C4-2B (cell line): Measurements from ENCODE around the gene AK4.

ENCODE experiments used
- ZFX ChIP-seq: fragments of 450-650 bp; IDR thresholded peaks from 2 replicates; pipeline ENCODE4 v1.6.1; 2017
- TF ChIP-seq, protein P1 (sequence below): fragments of 450-650 bp; conservative IDR thresholded peaks from 2 replicates; pipeline ENCODE4 v1.5.1; 2017; ENCODE audit warnings: mild to moderate bottlenecking

DNA sequence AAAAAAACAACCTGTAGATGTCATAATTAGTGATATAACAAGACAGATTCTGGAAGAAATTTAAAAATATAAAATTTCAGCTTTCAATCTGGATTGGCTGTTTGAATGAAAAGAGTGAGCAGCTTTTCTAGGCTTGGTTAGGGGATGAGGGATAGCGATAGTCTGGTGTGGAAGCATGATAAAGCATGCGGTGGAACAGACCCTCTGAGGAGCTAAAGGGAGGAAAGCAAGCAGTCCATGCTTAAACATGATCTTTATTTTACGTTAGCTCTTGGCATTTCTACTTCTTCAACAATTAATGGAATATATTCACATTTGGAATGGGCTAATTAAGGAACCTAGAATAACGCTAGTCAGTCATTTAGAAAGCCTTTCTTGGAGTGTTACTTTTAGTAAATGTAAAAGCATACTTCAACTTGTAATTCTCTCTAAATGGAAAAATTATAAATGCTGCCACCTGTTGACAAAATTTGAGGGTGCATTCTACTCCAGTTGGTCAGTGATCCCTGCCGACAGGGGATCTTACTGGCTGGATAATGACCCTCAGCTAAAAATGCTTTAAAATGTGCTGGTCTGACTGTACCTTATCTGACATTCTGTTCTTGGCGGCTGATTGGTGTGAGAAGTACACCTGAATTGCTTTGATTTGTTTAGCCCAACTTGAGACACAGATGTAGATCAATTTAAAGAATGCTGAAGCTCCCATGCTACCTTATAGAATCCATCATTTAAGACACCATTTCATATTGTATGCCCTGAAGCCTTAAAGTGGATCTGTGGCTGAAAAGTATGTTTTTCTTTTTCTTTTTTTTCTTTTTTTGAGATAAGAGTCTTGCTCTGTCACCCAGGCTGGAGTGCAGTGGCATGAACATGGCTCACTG, 61.2 kb downstream of the AK4 start:
- TF ChIP-seq, protein P1, sequence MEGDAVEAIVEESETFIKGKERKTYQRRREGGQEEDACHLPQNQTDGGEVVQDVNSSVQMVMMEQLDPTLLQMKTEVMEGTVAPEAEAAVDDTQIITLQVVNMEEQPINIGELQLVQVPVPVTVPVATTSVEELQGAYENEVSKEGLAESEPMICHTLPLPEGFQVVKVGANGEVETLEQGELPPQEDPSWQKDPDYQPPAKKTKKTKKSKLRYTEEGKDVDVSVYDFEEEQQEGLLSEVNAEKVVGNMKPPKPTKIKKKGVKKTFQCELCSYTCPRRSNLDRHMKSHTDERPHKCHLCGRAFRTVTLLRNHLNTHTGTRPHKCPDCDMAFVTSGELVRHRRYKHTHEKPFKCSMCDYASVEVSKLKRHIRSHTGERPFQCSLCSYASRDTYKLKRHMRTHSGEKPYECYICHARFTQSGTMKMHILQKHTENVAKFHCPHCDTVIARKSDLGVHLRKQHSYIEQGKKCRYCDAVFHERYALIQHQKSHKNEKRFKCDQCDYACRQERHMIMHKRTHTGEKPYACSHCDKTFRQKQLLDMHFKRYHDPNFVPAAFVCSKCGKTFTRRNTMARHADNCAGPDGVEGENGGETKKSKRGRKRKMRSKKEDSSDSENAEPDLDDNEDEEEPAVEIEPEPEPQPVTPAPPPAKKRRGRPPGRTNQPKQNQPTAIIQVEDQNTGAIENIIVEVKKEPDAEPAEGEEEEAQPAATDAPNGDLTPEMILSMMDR: peak; percentile 81
- no peak for TF ChIP-seq ZFX
